Measurements from ENCODE around the gene ANKRD63. TPM values are rescaled to one million over a fixed set of nuclear protein-coding genes. Genes with fewer than 3 reads are reported as not detected.

ANKRD63 gene
- total and polyA plus RNA-seq, 9 of the 15 experiments (the other 6 are each of a cell fraction or from before 2014, with no cell fraction given), result 1.3 to 2.0 (median 1.8) TPM; not detected in 6

- TF ChIP-seq ZNF143 (CRISPR knock-in tag; IDR thresholded peaks at IDR 0.05), result no peak
- no peak for TF ChIP-seq ZBTB40 (IDR thresholded peaks at IDR 0.05)
- TF ChIP-seq ZBTB40 (CRISPR knock-in tag; IDR thresholded peaks at IDR 0.05), result no peak
- no peak for TF ChIP-seq ZNF140 (CRISPR knock-in tag; IDR thresholded peaks at IDR 0.05)
- TF ChIP-seq SIX5 (IDR thresholded peaks at IDR 0.05; ENCODE audit: borderline replicate concordance in 1 of 2, insufficient read depth in 1 of 2, low read depth in 1 of 2, low read length in 2 of 2), result no peak
- peak; percentile 50 for TF ChIP-seq CHD2 (IDR thresholded peaks at IDR 0.05; ENCODE audit: low read depth, low read length)
- no peak for TF ChIP-seq MAFK (IDR thresholded peaks at IDR 0.05; ENCODE audit: low read length)
- no peak for TF ChIP-seq ZFPM2 (CRISPR knock-in tag; IDR thresholded peaks at IDR 0.05)
- TF ChIP-seq ETV5 (CRISPR knock-in tag; IDR thresholded peaks at IDR 0.05; ENCODE audit: low read depth), result 0 out of 2 replicates have a peak, but pooled peaks have one; percentile 18
- TF ChIP-seq ZBTB43 (CRISPR knock-in tag; IDR thresholded peaks at IDR 0.05), result no peak
- TF ChIP-seq NCOA2 (IDR thresholded peaks at IDR 0.05; ENCODE audit: partially characterized antibody in 2 of 2), result no peak
Measured at GRCh38 chr15:40290918-40291574, 8.2 kb upstream of the ANKRD63 start (continued).

Measured in K562 (cell line).